GM23338 (cell line): ENCODE measurements around the gene CES3. TPM values are rescaled to one million over a fixed set of nuclear protein-coding genes. Genes with fewer than 3 reads are reported as not detected.
A peak's percentile ranks its signal among the peaks of the same experiment; 100 is the strongest.

Experiments used
- ATAC-seq: fragments of 200-7000 bp; cut with Tn5 transposase; 3 replicates; pipeline ENCODE4 v1.9.1; 2020
- DNase-seq: peaks from one replicate; pipeline ENCODE4 v3.0.0-alpha.2; 2015; ENCODE audit warnings: low spot score
- H2AFZ ChIP-seq: fragments of 200-600 bp; sonication (generic); 2 replicates; pipeline ENCODE4 v1.8.0; 2016; ENCODE audit warnings: antibody characterized with exemption, mild to moderate bottlenecking, moderate library complexity
- H3F3A ChIP-seq: fragments of 200-600 bp; sonication (generic); replicated peaks from 2 replicates; pipeline ENCODE4 v1.8.0; 2017; ENCODE audit warnings: antibody characterized with exemption, mixed run types, low read depth
- H3K27ac ChIP-seq: fragments of 200-600 bp; sonication (generic); 2 replicates; pipeline ENCODE4 v1.6.1; 2016; ENCODE audit warnings: low read depth
- H3K27me3 ChIP-seq: fragments of 200-600 bp; sonication (generic); 2 replicates; pipeline ENCODE4 v1.8.0; 2016; ENCODE audit warnings: mild to moderate bottlenecking, mixed run types, moderate library complexity; ENCODE audit not compliant: insufficient read depth
- H3K36me3 ChIP-seq: fragments of 200-600 bp; sonication (generic); 2 replicates; pipeline ENCODE4 v1.8.0; 2016; ENCODE audit warnings: mild to moderate bottlenecking; ENCODE audit not compliant: insufficient read depth
- H3K4me1 ChIP-seq: fragments of 200-600 bp; sonication (generic); 2 replicates; pipeline ENCODE4 v1.8.0; 2016; ENCODE audit warnings: mild to moderate bottlenecking, moderate library complexity; ENCODE audit not compliant: insufficient read depth
- H3K4me2 ChIP-seq: fragments of 200-600 bp; sonication (generic); 2 replicates; pipeline ENCODE4 v1.7.1; 2017; ENCODE audit warnings: mixed run types
- H3K4me3 ChIP-seq: fragments of 200-600 bp; sonication (generic); 2 replicates; pipeline ENCODE4 v1.6.1; 2016; ENCODE audit warnings: mixed run types
- H3K79me2 ChIP-seq: fragments of 200-600 bp; sonication (generic); replicated peaks from 2 replicates; pipeline ENCODE4 v1.8.0; 2017; ENCODE audit warnings: mild to moderate bottlenecking; ENCODE audit not compliant: insufficient read depth
- H3K9me2 ChIP-seq: fragments of 200-600 bp; sonication (generic); 2 replicates; pipeline ENCODE4 v1.8.0; 2017; ENCODE audit not compliant: insufficient read depth
- H4K20me1 ChIP-seq: fragments of 200-600 bp; sonication (generic); replicated peaks from 2 replicates; pipeline ENCODE4 v1.8.0; 2017; ENCODE audit warnings: mild to moderate bottlenecking; ENCODE audit not compliant: insufficient read depth
- H3K27ac Mint-ChIP-seq: 2 replicates; pipeline ENCODE4 v1.8.0; 2020; ENCODE audit warnings: inconsistent platforms, mild to moderate bottlenecking, moderate library complexity, mixed read lengths
- H3K27me3 Mint-ChIP-seq: 3 replicates; pipeline ENCODE4 v1.8.0; 2022; ENCODE audit warnings: low read depth, mild to moderate bottlenecking, moderate library complexity, mixed read lengths, inconsistent platforms; ENCODE audit not compliant: insufficient read depth, poor library complexity
- H3K36me3 Mint-ChIP-seq: 3 replicates; pipeline ENCODE4 v1.8.0; 2021; ENCODE audit warnings: low read depth, mild to moderate bottlenecking, inconsistent platforms, moderate library complexity, mixed read lengths
- H3K4me1 Mint-ChIP-seq: 3 replicates; pipeline ENCODE4 v1.8.0; 2020; ENCODE audit warnings: mild to moderate bottlenecking, inconsistent platforms, mixed read lengths
- H3K4me3 Mint-ChIP-seq: 3 replicates; pipeline ENCODE4 v1.8.0; 2021; ENCODE audit warnings: moderate library complexity, mild to moderate bottlenecking, inconsistent platforms, mixed read lengths
- H3K9me3 Mint-ChIP-seq: 3 replicates; pipeline ENCODE4 v1.8.0; 2020; ENCODE audit warnings: moderate library complexity, mild to moderate bottlenecking, inconsistent platforms, mixed read lengths
- POLR2AphosphoS5 ChIP-seq: IDR thresholded peaks from 2 replicates; pipeline ENCODE4 v1.6.1; 2016; ENCODE audit warnings: antibody characterized with exemption, low read depth
- STAT1 ChIP-seq: IDR thresholded peaks from one replicate; pipeline ENCODE4 v1.6.1; 2016; ENCODE audit warnings: antibody characterized with exemption; ENCODE audit not compliant: unreplicated experiment
- polyA plus RNA-seq: library from polyadenylated mRNA; unstranded; fragments of >200 nt; fragmentation: Nextera tagmentation; extraction: Ambion mirVana; gene quantifications from 2 replicates; pipeline ENCODE4 v1.2.1, GENCODE V29; 2016
- total RNA-seq: library from RNA; depleted of rRNA; stranded (reverse); fragments of >200 nt; shearing (Covaris generic); gene quantifications from 2 replicates; pipeline ENCODE4 v1.2.3, GENCODE V29; 2014
- TF ChIP-seq, protein P1 (sequence below): fragments of 250-450 bp; sonication (Bioruptor Pico); IDR thresholded peaks from 2 replicates; pipeline ENCODE4 v1.5.0; 2020; ENCODE audit warnings: mild to moderate bottlenecking, moderate library complexity
- TF ChIP-seq, protein P2 (sequence below): IDR thresholded peaks from 2 replicates; pipeline ENCODE4 v1.6.1; 2016; ENCODE audit warnings: antibody characterized with exemption
- TF ChIP-seq, protein P3 (sequence below): IDR thresholded peaks from one replicate; pipeline ENCODE4 v1.6.1; 2018; ENCODE audit warnings: antibody characterized with exemption; ENCODE audit not compliant: unreplicated experiment

Gene CES3
- total and polyA plus RNA-seq, 2 experiments from 2014 or later, result 0.55 to 1.0 TPM

DNA sequence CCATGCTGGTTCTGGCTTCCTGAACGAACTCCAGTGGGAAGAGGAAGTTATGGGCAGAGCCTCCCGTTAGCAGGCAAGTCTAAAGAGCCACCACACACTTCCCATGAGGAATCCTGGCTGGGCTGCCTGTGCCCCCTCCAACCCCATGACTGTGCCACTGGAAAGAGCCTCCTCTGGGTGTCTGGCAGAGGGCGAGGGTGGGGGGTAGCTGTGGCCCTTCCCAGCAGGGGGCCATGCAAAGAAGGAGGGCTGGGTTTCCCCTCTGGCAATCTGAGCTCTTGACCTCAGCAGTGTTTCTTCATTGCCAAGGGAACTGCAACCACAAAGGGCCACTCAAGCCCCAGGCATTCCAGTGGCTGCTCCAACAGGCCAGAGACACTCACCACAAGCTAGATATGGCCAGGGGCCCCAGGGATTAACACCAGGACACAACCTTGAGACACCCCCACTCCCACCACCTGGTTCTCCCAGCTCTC, 34.1 kb upstream of the CES3 start:
- Mint-ChIP-seq H3K4me3 (no peak overlapping the region), H3K27ac (no peak overlapping the region)
- no peak overlapping the region for H3K27ac ChIP-seq

DNA sequence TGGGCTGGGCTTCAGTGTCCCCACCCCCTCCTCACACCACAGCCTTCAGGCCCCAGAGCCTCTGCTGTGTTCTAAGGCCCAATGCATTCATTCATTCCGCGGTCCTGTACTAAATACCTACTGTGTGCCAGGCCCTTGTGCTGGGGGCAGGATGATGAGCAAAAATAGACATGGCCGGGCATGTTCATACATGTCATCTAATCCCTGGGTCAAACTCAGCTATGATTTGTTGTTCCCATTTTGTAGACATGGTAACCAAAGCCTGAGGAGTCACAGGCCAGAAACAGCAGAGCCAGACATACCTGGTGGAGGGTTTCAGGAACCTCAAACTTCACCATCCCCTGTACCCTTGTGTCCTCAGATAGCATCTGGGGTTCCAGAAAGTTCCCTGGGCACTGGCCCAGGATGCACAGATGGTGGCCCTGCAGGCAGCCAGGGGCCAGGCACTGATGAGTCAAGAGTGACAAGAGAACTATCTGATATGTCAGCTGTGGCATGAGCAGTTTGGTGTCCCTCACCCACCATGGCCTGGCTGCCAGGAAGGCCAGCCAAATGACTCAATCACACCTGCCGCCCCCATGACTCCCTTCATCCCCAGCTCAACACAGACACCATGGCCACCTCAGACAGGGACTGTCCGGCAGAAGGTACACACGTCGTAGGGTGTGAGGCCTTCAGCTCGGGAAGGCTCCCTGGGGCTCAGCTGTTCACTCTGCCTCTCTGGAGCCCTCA, 33.0 kb upstream of the CES3 start:
- no peak overlapping the region for H3K4me3 ChIP-seq
- Mint-ChIP-seq H3K27ac (no peak overlapping the region), H3K4me1 (peaks cover 8% of the 10 kb centered on the region), H3K27me3 (peaks cover 47% of the 10 kb centered on the region), H3K9me3 (no peaks in the 10 kb centered on the region; the same call in 2 of the 3 replicates), H3K36me3 (no peaks in the 10 kb centered on the region; the same call in 2 of the 3 replicates), H3K4me3 (no peak overlapping the region; the same call in 2 of the 3 replicates)
- H3K27me3 ChIP-seq, result peaks cover 45% of the 10 kb centered on the region
- H3K79me2 ChIP-seq, result no peaks in the 10 kb centered on the region
- no peak for DNase-seq
- H3F3A ChIP-seq, result no peaks in the 10 kb centered on the region
- H3K4me1 ChIP-seq, result no peaks in the 10 kb centered on the region; the same call in 1 of the 2 replicates
- H4K20me1 ChIP-seq, result no peaks in the 10 kb centered on the region; the same call in 1 of the 2 replicates
- ATAC-seq, result no peak
- no peak overlapping the region for H3K27ac ChIP-seq
- no peaks in the 10 kb centered on the region for H3K36me3 ChIP-seq
- H2AFZ ChIP-seq, result no peak overlapping the region
- no peaks in the 10 kb centered on the region for H3K9me2 ChIP-seq
- no peak overlapping the region for H3K4me2 ChIP-seq
- TF ChIP-seq, protein P1, sequence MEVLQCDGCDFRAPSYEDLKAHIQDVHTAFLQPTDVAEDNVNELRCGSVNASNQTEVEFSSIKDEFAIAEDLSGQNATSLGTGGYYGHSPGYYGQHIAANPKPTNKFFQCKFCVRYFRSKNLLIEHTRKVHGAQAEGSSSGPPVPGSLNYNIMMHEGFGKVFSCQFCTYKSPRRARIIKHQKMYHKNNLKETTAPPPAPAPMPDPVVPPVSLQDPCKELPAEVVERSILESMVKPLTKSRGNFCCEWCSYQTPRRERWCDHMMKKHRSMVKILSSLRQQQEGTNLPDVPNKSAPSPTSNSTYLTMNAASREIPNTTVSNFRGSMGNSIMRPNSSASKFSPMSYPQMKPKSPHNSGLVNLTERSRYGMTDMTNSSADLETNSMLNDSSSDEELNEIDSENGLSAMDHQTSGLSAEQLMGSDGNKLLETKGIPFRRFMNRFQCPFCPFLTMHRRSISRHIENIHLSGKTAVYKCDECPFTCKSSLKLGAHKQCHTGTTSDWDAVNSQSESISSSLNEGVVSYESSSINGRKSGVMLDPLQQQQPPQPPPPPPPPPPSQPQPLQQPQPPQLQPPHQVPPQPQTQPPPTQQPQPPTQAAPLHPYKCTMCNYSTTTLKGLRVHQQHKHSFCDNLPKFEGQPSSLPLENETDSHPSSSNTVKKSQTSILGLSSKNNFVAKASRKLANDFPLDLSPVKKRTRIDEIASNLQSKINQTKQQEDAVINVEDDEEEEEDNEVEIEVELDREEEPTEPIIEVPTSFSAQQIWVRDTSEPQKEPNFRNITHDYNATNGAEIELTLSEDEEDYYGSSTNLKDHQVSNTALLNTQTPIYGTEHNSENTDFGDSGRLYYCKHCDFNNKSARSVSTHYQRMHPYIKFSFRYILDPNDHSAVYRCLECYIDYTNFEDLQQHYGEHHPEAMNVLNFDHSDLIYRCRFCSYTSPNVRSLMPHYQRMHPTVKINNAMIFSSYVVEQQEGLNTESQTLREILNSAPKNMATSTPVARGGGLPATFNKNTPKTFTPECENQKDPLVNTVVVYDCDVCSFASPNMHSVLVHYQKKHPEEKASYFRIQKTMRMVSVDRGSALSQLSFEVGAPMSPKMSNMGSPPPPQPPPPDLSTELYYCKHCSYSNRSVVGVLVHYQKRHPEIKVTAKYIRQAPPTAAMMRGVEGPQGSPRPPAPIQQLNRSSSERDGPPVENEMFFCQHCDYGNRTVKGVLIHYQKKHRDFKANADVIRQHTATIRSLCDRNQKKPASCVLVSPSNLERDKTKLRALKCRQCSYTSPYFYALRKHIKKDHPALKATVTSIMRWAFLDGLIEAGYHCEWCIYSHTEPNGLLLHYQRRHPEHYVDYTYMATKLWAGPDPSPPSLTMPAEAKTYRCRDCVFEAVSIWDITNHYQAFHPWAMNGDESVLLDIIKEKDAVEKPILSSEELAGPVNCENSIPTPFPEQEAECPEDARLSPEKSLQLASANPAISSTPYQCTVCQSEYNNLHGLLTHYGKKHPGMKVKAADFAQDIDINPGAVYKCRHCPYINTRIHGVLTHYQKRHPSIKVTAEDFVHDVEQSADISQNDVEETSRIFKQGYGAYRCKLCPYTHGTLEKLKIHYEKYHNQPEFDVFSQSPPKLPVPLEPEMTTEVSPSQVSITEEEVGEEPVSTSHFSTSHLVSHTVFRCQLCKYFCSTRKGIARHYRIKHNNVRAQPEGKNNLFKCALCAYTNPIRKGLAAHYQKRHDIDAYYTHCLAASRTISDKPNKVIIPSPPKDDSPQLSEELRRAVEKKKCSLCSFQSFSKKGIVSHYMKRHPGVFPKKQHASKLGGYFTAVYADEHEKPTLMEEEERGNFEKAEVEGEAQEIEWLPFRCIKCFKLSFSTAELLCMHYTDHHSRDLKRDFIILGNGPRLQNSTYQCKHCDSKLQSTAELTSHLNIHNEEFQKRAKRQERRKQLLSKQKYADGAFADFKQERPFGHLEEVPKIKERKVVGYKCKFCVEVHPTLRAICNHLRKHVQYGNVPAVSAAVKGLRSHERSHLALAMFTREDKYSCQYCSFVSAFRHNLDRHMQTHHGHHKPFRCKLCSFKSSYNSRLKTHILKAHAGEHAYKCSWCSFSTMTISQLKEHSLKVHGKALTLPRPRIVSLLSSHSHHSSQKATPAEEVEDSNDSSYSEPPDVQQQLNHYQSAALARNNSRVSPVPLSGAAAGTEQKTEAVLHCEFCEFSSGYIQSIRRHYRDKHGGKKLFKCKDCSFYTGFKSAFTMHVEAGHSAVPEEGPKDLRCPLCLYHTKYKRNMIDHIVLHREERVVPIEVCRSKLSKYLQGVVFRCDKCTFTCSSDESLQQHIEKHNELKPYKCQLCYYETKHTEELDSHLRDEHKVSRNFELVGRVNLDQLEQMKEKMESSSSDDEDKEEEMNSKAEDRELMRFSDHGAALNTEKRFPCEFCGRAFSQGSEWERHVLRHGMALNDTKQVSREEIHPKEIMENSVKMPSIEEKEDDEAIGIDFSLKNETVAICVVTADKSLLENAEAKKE, result no peak
- TF ChIP-seq STAT1 (no peak), POLR2AphosphoS5 (no peak)
- TF ChIP-seq, protein P2, sequence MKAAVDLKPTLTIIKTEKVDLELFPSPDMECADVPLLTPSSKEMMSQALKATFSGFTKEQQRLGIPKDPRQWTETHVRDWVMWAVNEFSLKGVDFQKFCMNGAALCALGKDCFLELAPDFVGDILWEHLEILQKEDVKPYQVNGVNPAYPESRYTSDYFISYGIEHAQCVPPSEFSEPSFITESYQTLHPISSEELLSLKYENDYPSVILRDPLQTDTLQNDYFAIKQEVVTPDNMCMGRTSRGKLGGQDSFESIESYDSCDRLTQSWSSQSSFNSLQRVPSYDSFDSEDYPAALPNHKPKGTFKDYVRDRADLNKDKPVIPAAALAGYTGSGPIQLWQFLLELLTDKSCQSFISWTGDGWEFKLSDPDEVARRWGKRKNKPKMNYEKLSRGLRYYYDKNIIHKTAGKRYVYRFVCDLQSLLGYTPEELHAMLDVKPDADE, result no peak

More for the DNA sequence above, 34.1 kb upstream of the CES3 start:
- Histone ChIP-seq H3K36me3 (no peaks in the 10 kb centered on the region), H3K4me1 (no peaks in the 10 kb centered on the region), H3K9me2 (no peaks in the 10 kb centered on the region), H3K4me3 (no peak overlapping the region), H2AFZ (no peak overlapping the region), H3K27me3 (peaks cover 48% of the 10 kb centered on the region), H3K4me2 (no peak overlapping the region), H4K20me1 (no peaks in the 10 kb centered on the region; the same call in 1 of the 2 replicates), H3F3A (no peaks in the 10 kb centered on the region), H3K79me2 (no peaks in the 10 kb centered on the region)
- Mint-ChIP-seq H3K4me1 (peaks cover 8% of the 10 kb centered on the region), H3K27me3 (peaks cover 46% of the 10 kb centered on the region), H3K36me3 (no peaks in the 10 kb centered on the region), H3K9me3 (no peaks in the 10 kb centered on the region; the same call in 2 of the 3 replicates)
- TF ChIP-seq, protein P3, sequence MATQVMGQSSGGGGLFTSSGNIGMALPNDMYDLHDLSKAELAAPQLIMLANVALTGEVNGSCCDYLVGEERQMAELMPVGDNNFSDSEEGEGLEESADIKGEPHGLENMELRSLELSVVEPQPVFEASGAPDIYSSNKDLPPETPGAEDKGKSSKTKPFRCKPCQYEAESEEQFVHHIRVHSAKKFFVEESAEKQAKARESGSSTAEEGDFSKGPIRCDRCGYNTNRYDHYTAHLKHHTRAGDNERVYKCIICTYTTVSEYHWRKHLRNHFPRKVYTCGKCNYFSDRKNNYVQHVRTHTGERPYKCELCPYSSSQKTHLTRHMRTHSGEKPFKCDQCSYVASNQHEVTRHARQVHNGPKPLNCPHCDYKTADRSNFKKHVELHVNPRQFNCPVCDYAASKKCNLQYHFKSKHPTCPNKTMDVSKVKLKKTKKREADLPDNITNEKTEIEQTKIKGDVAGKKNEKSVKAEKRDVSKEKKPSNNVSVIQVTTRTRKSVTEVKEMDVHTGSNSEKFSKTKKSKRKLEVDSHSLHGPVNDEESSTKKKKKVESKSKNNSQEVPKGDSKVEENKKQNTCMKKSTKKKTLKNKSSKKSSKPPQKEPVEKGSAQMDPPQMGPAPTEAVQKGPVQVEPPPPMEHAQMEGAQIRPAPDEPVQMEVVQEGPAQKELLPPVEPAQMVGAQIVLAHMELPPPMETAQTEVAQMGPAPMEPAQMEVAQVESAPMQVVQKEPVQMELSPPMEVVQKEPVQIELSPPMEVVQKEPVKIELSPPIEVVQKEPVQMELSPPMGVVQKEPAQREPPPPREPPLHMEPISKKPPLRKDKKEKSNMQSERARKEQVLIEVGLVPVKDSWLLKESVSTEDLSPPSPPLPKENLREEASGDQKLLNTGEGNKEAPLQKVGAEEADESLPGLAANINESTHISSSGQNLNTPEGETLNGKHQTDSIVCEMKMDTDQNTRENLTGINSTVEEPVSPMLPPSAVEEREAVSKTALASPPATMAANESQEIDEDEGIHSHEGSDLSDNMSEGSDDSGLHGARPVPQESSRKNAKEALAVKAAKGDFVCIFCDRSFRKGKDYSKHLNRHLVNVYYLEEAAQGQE, result no peak
- TF ChIP-seq, protein P2, result no peak
- ATAC-seq, result no peak
- peak; percentile 40 for DNase-seq
